Globus pallidus (tissue), 1 donor: ENCODE results near the gene PTPRG.

Experiments used
- DNase-seq: peaks from one replicate; pipeline ENCODE4 v3.0.0-alpha.2; 2015; ENCODE audit warnings: low spot score

The PTPRG gene

DNA sequence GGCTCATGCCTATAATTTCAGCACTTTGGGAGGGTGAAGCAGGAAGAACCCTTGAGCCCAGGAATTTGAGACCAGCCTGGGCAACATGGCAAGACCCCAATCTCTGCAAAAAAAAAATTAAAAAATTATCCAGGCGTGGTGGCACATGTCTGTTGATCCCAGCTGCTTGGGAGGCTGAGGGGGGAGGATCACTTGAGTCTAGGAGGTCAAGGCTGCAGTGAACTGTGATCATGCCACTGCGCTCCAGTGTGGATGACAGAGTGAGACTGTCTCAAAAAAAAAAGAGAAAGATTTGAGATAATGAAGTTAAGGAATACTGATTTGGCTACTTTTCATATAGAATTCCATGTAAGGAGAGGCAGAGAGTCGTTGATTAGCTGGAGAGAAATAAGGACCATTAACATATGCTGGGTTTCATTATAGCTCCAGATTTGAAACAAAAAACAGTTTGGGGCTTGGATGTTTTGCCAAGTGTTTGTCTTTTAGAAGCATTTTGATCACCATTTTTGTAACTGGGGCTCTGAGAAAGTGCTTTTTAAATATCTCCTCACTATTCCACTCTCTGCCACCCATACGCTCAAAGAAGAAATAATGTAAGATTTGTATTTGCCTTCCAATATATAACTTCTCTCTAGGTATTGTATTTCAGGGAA is 597.8 kb downstream of the PTPRG start:
- no peak for DNase-seq

DNA sequence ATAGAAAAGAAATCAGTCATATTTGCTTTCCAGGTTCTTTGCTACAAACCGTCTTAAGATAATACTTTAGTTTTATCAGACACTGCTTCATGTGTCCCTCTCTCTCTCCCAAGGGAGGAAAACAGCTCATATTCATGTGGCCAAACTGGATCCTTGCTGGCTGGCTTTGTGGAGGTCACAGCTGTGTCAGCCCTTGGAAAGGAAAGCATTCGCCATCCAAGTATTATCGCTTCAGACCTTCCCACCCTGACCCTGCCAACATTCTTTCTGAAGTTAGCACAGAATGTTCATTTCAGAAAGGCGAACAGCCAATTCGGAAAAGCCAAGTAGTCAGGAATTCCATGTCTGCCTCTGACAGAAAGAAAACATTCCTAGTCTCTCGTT is 598.3 kb downstream of the PTPRG start:
- DNase-seq, result peak; percentile 35

DNA sequence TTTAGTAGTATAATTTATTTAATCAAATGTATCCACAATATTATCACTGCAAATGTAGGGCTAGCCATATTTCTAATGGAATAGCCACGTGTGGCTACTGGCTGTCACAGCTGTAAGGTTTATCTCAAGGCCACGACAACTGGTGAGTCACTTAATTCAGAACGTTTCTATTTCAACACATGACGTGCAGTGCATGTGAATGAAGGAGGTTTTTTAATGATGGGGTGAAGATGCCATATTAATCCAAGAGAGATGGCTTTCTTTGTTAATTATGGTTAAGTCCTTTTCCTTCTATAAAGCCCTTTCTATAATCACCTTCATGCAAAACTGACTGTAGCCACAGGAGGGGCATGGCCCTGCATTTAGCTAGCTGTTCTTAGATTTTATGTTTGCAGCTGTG is 600.0 kb downstream of the PTPRG start:
- DNase-seq, result no peak

DNA sequence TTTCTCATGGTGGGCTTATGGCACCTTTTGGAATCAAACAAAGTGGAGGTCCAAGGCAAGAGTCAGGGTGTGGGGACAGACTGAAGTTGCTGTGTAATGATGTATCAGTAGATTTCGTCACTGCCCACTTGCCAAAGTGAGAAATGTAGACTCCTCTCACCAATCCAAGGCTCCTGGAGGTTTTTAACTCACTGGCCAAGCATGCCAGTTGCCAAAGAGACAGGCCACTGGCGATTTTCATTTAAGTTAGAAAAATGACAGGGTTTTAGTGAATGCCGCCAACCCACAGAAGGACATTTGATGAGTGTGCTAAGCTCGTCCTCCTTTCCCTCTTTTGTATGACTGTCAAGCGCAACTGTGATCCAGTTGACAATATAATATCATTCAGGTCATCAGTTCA is 602.8 kb downstream of the PTPRG start:
- DNase-seq, result no peak

DNA sequence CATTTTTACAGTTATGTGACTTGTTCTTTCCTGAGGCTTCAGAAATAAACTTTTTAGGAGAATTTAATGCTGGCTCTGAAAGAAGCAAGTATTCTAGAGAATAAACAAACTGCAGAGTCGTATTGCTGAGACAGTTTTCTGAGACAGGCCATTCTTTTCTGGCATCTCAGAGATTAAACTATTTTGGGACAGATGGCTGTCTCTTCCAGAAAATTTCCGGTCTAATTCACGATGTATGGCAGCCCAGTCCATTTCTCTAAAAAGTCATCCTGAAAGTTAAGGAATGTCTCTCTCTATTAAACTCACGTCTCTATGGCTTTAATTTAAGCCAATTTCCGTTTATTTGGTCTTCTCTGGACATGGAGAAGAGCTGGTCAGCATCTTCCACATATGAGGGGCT is 603.4 kb downstream of the PTPRG start:
- DNase-seq, result no peak

DNA sequence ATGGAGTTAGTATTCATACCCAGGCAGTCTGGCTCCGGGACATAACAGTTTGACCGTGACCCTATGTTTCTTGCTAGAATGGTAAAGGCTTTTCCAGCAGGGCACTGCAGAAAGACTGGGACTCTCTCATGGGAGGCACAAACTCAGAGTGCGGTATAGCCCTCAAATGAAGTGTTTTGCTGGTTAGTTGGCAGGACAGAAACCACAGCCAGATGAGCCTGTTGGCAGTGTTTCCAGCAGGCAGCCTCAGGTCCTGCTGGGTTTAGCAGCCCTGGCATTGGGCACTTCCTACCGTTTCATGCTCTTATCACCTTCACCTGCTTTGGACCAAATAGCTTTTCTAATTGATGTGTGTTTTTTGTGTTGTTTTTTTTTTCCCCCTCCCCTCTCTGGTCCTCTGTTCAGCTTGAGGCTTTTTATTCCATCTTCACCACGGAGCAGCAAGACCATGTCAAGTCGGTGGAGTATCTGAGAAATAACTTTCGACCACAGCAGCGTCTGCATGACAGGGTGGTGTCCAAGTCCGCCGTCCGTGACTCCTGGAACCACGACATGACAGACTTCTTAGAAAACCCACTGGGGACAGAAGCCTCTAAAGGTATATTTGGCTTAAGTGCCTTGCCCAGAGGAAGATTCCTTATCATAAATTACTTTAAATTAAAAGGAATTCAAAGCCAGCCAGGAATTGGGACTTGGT is 606.3 kb downstream of the PTPRG start:
- no peak for DNase-seq

DNA sequence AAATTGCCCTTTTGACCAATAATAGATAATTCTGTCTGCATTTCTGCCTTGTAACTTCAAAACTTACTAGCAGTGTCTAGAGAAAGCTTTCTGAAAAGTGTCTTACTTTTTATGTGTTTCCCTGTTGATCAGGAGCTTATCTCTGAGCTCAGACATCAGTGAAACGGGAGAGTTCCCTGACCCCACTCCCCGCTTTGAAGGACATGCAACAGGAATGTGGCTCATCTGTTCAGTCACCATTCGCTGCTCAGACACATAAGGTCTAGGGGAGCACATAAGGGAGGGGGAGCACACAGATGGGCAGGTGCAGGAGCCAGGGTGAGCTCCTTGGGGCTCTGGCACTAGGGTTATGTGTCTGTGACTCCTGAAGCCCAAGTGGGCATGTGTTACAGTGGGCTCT is 607.0 kb downstream of the PTPRG start:
- no peak for DNase-seq

DNA sequence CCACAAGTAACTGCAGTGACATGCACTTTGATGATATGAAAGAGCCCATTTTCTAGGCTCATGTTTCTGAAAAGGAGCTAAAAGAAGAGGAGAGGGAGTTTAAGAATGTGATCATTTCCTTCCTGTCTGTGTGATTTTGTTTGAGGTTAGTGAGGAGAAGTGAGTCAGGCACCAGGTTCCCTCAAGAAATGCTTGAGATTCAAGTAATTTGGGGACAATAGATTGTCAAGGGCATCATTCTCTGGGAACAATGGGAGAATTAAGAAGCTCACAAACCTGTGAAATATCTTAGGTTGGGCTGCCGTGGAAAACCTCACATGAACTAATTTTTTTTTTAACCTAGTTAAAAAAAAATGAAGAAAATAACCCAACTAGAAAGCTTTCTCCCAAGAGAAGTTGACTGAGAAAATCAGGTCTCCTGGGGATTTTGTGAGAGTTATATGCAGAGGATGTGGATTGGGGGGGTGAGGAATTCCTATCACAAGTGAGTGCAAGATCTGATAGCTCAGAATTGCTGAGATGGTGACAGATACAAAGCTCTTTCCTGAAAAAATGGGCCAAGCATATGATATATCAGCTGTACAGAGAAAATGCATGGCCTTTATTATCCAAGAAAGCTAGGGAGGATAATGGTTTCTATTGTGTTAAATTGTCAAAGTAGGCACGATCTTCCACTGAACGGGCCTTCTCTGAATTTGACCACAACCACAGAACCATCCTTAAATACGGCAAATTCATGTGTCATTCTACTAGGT is 608.7 kb downstream of the PTPRG start:
- no peak for DNase-seq

DNA sequence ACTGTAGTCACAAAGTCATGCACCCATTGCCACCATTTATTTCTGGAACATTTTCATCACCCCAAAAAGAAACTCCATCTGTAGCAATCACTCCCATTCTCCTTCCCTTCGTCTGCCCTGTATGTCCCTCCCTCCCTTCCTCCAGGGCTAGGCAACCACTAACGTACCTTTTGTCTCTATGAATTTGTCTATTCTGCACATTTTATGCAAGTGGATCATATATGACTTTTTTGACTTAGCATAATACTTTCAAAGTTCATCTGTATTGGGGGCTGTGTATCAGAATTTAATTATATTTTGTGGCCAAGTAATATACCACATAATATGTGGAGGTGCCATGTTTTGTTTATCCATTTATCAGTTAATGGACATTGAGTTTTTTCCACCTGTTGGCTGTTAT is 610.4 kb downstream of the PTPRG start:
- no peak for DNase-seq

DNA sequence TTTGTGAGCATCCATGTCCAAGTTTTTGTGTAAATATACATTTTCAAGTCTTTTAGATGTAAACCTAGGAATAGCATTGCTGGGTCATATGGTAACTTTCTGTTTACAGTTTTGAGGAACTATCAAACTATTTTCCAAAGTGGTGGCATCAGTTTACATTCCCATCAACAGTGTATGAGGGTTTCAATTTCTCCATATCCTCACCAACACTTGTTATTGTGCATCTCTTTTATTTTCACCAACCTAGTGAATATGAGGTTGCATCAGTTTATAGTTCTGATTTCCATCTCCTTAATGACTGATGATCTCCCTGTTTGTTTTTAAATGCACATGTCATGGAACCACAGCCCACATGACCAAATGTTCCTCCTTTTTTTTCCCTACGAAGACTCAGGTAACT is 610.8 kb downstream of the PTPRG start:
- no peak for DNase-seq

DNA sequence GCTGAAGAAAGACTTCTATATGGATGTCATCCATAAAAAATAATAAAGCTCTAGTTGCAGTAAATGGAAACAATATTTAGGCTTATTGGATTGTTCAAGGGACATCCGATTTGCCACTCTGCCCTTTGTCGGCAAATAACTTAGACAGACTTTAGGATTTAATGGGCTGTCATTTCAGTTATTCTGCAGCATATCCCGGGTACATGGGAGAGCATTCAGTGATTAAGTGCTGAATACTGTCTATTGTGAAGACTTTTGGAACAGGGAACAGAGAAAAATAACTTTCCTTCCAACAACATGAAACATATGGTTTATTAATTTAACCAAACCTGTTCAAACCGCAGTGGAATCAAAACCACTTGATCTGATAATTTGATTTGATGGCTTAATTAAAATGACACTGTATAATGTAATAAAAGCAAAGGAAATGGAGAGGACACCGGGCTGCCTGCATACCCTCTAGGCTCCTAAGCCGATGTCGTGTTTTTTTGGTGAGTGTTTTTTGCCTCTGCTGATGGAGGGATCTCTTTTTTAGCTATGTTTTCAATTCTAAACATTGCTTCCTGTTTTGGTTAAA is 612.7 kb downstream of the PTPRG start:
- no peak for DNase-seq

DNA sequence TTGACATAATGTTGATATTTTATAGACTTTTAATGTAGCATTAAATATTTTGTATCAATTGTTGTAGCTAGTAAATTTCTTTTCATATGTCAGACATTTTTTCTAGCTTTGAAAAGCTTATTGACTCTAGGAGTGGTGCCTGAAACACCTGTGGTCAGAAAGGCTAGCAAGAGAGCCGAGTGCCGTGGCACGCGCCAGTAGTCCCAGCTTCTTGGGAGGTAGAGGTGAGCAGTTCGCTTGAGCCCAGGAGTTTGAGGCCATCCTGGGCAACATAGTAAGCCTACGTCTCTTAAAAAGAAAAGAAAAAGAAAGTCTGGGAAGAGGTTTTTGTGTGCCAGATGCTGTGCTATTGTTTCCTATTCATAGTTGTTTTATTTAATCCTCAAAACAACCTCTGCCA is 613.8 kb downstream of the PTPRG start:
- DNase-seq, result no peak

DNA sequence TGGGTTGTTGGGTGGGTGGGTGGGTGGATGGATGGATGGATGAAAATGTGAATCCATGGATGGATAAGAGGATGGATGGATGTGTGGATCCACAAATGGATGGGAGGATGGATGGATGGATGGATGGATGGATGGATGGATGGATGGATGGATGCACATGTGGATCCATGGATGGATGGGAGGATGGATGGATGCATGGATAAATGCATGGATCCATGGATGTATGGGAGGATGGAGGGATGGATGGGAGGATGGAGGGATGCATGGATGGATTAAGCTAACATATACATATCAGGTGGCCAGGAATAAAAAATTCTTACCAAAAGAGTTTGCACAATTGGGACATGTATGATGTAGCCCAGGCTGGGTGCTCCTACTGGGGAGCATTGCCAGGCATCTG is 616.7 kb downstream of the PTPRG start:
- DNase-seq, result no peak

DNA sequence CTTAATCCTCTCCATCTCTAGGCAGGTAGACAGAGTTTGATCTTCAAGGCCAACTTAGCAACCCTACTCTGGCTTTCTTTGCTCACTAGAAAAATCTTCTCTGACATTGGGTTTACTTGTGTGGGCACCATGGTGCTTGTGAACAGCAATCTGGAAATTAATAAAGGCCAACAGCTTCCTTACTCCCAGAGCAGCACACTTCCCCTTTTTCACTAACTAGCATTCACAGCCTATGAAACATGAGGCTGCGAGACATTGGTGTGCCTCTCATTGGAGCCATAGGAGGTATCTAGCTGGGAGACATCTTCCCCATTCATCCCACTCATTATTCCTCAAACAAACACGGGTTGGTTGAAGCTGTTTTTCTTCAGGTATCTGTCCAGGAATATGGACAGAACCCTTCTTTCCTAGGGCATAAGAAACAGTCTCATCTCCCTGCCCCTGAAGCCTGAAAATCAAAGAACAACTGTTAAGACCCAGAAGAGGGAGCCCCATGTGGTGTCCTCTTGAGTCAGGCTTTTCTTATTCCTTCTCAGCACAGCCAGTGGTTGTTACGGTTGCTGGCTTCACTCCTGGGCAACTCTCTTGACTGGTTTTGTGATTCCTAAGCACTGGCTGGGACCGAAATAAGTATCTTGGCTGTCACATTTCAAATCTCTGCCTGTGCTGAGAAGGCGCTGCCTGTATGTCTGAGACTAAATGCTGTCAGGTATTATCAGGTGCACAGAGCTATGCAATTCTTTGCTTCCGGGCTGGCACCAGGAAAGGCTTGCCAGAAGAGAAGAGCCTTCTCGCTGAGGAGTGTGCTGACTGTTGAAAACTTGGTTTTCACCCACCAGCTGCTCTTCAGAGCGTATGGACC is 617.6 kb downstream of the PTPRG start:
- no peak for DNase-seq

DNA sequence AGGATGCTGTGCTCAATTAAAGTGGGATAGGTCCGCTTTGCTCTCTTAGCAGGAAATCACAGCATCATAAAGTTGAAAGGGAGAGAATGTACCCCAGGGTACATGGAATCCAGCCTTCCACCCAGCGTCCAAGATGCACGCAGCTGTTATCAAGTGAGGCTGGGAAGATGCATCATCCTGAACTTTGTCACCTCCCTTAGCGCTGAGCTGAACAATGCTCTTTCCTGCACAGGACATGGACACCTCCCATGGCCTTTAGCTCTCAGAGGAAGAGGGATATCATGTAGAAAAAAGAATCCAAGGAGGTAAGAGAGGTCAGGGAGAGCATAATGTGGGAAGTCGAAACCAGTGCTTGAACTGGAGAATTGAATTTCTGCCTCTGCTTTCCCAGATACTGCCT is 619.1 kb downstream of the PTPRG start:
- no peak for DNase-seq

DNA sequence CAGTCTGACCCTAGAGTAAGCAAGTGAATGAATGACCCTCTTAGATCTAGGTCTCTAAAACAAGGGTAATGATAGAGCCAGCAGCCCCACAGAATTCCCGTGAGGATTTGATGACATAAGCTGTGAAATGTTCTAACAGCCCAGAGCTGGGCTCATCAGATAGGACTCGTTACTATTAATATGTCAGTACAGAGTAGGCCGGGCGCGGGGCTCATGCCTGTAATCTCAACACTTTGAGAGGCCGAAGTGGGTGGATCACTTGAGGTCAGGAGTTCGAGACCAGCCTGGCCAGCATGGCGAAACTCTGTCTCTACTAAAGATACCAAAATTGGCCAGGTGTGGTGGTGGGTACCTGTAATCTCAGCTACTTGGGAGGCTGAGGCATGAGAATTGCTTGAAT is 621.7 kb downstream of the PTPRG start:
- no peak for DNase-seq

DNA sequence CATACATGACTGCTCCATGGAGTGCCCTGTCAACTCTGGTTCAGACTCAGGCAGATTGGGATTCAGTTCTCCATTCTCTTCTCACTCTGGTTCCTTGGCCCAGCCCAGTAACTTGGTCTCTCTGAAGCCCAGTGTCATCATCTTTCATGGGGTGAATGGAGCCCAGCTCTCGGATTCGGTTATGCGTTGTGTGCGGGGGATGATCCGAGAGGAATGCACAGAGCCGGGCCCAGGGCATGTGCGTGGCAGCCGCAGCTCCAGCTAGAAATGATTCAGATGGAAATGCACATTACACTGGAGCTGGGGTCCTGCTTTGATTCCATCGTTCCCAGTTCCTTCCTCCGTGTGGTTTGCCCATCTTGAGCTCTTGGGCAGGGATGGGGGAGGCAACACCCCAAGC is 622.6 kb downstream of the PTPRG start:
- DNase-seq, result no peak

DNA sequence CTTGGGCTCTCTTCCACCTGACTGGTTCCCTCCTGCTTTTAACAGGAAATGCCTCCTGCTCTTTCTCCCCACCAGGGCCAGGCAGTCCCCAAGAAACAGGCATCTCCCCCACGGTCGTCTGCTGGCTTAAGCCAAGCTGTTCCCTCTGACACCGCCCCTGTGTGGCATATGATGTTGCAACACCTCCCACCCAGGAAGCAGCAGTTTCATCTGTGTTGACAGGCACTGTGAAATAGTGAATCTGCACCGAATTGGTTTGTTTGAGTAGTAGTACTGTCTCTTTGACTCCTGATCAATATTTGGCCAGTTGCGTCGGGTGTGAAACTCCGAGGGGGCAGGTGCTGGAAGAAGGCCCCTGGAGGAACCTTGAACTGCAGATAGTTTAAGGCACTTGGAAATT is 623.2 kb downstream of the PTPRG start:
- no peak for DNase-seq

DNA sequence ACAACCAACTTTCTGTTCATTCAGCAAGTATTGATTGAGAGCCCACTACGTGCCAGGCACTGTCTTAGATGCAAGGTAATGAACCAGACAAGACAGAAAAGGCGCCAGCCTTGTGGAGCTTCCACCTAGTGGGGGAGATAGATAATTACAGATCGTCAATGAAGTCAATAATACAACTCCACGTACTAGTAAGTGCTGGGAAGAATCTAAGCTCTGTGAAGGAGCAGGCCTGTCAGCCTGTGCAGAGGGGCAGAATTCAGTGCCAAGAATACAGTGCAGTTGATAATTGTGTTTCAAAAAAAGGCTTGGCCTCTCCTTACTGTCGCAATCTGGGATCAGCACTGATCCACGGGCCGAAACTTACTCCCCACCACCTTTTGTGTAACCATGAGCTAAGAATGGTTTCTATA is 625.7 kb downstream of the PTPRG start:
- DNase-seq, result no peak

DNA sequence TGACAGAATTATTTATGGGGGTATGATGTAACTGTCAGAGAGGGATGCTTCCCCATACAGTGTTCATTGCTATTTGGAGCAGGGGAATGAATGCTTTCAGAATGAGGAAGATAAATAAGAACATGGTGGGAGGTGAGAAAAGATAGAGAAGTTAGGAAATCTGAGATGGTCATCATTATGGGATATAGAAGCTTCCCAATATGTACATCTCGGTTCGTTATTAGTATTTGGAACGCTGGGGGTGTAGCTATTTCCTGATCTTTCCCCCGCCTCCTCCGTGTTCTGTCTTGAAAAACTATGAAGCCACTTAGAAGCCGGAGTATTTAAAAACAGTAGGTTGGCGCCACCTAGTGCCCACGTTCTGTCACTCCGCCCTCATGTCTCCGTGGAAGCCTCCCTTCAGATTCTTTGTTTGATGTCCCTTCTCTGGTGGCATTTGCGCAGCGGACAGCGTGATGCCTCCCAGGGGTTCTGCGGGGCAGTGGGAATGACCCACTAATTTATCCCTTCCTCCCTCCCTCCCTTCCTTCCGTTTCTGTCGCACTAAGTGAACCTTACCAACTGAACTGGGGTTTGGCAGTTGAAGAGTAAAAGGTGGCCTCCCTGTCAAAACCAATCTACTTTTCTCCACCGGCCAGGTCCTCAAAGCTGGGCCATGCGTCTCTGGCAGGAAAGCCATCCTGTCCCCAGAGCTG is 627.5 kb downstream of the PTPRG start:
- DNase-seq, result peak; percentile 65

DNA sequence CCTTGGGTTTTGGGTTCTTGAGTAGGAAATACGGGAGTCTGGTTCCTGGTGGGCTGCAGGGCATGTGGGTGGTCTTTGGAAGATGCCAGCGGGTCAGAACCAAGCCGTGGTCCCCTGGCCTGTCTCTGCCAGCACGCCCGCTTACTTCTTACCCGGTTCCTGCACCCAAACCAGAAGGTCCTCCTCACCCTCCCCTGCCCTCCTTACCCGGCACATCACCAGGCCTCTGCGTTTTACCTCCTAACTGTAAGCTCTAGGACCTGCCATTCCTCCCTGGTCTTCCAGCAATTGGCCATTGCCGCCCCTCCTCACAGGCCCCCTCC is 628.0 kb downstream of the PTPRG start:
- no peak for DNase-seq

DNA sequence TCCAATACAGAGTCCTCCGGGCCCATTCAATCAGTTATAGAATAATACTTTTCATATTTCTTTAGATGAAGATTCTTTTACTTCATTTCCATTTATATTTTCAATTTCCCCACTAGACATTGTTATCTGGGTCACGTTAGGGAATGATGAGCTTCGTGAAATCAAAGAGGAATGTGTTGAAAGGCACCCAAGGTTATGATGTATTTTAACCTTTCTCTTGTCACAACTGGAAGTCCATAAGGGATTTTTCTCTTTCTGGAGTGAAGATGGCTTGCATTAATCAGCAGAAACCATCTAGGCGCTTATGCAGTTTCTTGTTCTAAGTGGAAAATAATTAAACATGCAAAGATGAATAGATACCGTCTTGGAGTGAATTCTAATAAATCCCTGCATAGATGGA is 631.5 kb downstream of the PTPRG start:
- DNase-seq, result no peak
